Lower lobe of right lung (tissue), 2 donors: ENCODE results near the gene SOD3. TPM values are rescaled to one million over a fixed set of nuclear protein-coding genes. Genes with fewer than 3 reads are reported as not detected.

Experiments used
- ATAC-seq, 2 donors: fragments of 200-7000 bp; cut with Tn5 transposase; one replicate each; pipeline ENCODE4 v1.9.1; 2020 to 2022; ENCODE audit warnings: mild to moderate bottlenecking in 2 of 2, moderate library complexity in 2 of 2
- DNase-seq: peaks from one replicate; pipeline ENCODE4 v3.0.0-alpha.2; 2020
- H3K27ac ChIP-seq: fragments of 200-600 bp; one replicate; pipeline ENCODE4 v1.8.0; 2022
- H3K27me3 ChIP-seq: fragments of 200-600 bp; one replicate; pipeline ENCODE4 v1.8.0; 2022; ENCODE audit warnings: low read depth
- H3K36me3 ChIP-seq: fragments of 200-600 bp; one replicate; pipeline ENCODE4 v1.8.0; 2022; ENCODE audit warnings: mild to moderate bottlenecking
- H3K4me1 ChIP-seq: fragments of 200-600 bp; one replicate; pipeline ENCODE4 v1.8.0; 2022
- H3K4me3 ChIP-seq: fragments of 200-600 bp; one replicate; pipeline ENCODE4 v1.8.0; 2022; ENCODE audit warnings: mild to moderate bottlenecking
- H3K9me3 ChIP-seq: fragments of 200-600 bp; one replicate; pipeline ENCODE4 v1.8.0; 2022
- CTCF ChIP-seq: fragments of 200-600 bp; IDR thresholded peaks from one replicate; pipeline ENCODE4 v1.8.0; 2022; ENCODE audit warnings: antibody characterized with exemption, mild to moderate bottlenecking
- intact Hi-C: fragments of 100-400 bp; cut with DNase I; formaldehyde crosslinking; loops from one replicate; pipeline ENCODE4 v1.11.0; 2022
- total RNA-seq: library from RNA; stranded (reverse); fragmentation: NEBNext Ultra II Directional; extraction: Animal tissue kit (Norgen Biotek cat#: 25700); gene quantifications from one replicate; pipeline ENCODE4 v1.2.1, GENCODE V29; 2021
- donor health status: DM: no; HTN: yes; CAD: no; lungs with severe emphysema.

SOD3 gene
- total RNA-seq, 1 donor from 2014 or later: 111 TPM

- Histone ChIP-seq H3K9me3 (no peaks in the 10 kb centered on the region), H3K27me3 (no peaks in the 10 kb centered on the region), H3K27ac (peak overlapping the region; percentile 84), H3K4me3 (peak overlapping the region; percentile 51), H3K36me3 (no peaks in the 10 kb centered on the region), H3K4me1 (peaks cover 23% of the 10 kb centered on the region)
- ATAC-seq (no peak), DNase-seq (no peak)
- intact Hi-C loops: no loop called here
- TF ChIP-seq CTCF: no peak
Measured at GRCh38 chr4:24794051-24794450, 1.3 kb upstream of the SOD3 start.

GRCh38 chr4:24794480-24794879 is 893 bp upstream of the SOD3 start:
- H3K36me3 ChIP-seq: no peaks in the 10 kb centered on the region
- ATAC-seq (peak in 1 of 2 donors; percentile 40), DNase-seq (no peak)
- peak overlapping the region; percentile 84 for H3K27ac ChIP-seq
- H3K4me3 ChIP-seq: peak overlapping the region; percentile 51
- intact Hi-C loops: no loop called here
- H3K4me1 ChIP-seq: peaks cover 23% of the 10 kb centered on the region
- H3K9me3 ChIP-seq: no peaks in the 10 kb centered on the region
- peaks cover 3% of the 10 kb centered on the region for H3K27me3 ChIP-seq
- TF ChIP-seq CTCF: no peak

GRCh38 chr4:24795666-24796381 is 451 bp downstream of the SOD3 start:
- peaks cover 23% of the 10 kb centered on the region for H3K4me1 ChIP-seq
- H3K4me3 ChIP-seq: peak overlapping the region; percentile 51
- H3K27me3 ChIP-seq: peaks cover 15% of the 10 kb centered on the region
- peak overlapping the region; percentile 84 for H3K27ac ChIP-seq
- intact Hi-C loops: no loop called here
- ATAC-seq: peak; percentile 24 to 32
- TF ChIP-seq CTCF: no peak
- DNase-seq: no peak
- no peaks in the 10 kb centered on the region for H3K9me3 ChIP-seq
- H3K36me3 ChIP-seq: no peaks in the 10 kb centered on the region

- intact Hi-C loops: no loop called here
- no peaks in the 10 kb centered on the region for H3K9me3 ChIP-seq
- peaks cover 20% of the 10 kb centered on the region for H3K27me3 ChIP-seq
- DNase-seq (no peak), ATAC-seq (no peak)
- TF ChIP-seq CTCF: no peak
- H3K27ac ChIP-seq: peak overlapping the region; percentile 84
- H3K4me1 ChIP-seq: peaks cover 23% of the 10 kb centered on the region
- peak overlapping the region; percentile 51 for H3K4me3 ChIP-seq
- no peaks in the 10 kb centered on the region for H3K36me3 ChIP-seq
Measured at GRCh38 chr4:24796620-24797019, 1.2 kb downstream of the SOD3 start.

GRCh38 chr4:24798036-24798610 is 2.8 kb downstream of the SOD3 start:
- no peak overlapping the region for H3K4me3 ChIP-seq
- no peak for TF ChIP-seq CTCF
- ATAC-seq (no peak), DNase-seq (no peak)
- intact Hi-C loops: no loop called here
- no peak overlapping the region for H3K27ac ChIP-seq
- H3K9me3 ChIP-seq: no peaks in the 10 kb centered on the region
- no peaks in the 10 kb centered on the region for H3K36me3 ChIP-seq
- H3K27me3 ChIP-seq: peaks cover 20% of the 10 kb centered on the region
- peaks cover 23% of the 10 kb centered on the region for H3K4me1 ChIP-seq
